GM19438 (cell line): Measurements from ENCODE around the gene ANTXR1.
"Not testable (repeated sequence)": the region's sequence is repeated elsewhere in the genome, so short reads cannot be mapped to it uniquely, and the experiment has no call there.

ENCODE experiments used
- ATAC-seq: cut with Tn5 transposase; IDR thresholded peaks from one replicate; pipeline ENCODE4 v1.9.1; 2021; ENCODE audit warnings: low read depth; ENCODE audit not compliant: unreplicated experiment

ANTXR1 gene

DNA sequence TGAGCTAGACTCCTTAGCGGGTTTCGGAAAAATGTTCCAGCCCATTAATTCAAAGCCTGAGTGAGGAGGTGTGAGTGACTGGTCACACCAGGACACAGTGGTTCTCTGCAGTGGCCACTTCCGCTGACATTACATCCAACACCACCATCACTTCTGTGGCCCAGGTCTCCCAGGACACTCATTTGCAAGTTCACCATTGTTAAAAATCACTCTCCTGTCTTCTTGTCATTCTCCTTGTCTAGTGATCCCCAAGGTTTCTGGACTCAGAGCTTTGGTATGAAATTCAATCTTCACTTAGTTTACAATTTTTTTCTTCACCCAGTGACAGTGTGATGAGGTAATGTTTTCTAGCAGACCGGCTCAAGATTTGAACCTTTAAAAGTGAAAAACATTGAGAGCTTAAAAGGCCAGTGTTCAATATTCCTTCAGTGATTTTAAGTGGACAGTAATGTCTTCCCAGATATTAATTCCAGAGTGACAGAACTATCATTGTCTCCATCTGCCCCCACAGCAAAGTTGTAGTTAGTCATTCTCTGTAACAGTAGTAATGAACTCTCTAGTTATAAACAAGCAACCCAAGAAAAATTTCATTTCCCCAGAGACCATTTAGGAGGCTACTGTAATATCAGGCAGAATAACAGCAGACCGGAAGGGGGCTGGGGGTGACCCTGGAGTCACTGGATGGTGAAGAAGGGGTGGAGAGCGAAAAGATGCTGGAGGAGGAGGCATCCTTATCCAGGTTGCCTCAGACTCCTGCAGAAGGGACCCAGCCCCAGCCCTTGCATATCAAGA, 209.2 kb downstream of the ANTXR1 start:
- no peak for ATAC-seq

- ATAC-seq = no peak
Measured at GRCh38 chr2:69222953-69223658, 210.1 kb downstream of the ANTXR1 start.

DNA sequence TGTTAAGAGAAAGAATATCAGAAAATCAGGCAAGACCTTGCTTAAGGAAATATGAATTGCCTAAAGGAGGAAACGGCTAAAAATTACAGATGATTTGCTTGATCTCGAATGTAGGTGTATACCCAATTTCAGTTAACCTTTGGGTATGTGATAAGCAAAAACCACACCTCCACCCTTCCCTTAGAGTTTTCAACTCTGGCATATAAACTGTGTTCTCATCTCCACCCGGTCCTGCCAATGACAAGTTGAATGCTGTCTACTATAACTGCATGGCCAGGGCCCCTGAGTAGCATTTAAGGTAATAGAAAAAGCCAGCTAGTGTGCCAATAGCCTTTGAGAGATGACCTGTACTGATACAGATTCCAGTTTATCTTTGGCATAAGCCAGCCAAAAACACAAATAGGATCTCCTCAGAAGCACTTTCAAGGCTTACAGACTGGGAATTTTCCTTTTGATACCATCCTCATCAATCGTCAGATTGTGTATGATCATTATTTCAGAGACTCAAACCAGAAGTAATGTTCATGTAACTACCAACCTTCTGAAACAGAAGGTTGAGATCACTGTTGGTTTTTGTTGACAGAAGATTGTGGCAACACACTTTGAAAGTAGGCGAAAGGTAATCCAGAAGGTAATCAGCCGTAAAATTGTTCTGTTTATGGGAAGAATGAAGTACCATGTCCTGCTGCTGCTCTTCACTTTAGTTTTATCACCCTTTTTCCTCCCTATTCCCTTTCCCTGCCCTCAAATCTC, 211.0 kb downstream of the ANTXR1 start:
- ATAC-seq = no peak

- ATAC-seq = no peak
Measured at GRCh38 chr2:69224512-69224837, 211.5 kb downstream of the ANTXR1 start.

- no peak for ATAC-seq
Measured at GRCh38 chr2:69225933-69226332, 213.0 kb downstream of the ANTXR1 start.

DNA sequence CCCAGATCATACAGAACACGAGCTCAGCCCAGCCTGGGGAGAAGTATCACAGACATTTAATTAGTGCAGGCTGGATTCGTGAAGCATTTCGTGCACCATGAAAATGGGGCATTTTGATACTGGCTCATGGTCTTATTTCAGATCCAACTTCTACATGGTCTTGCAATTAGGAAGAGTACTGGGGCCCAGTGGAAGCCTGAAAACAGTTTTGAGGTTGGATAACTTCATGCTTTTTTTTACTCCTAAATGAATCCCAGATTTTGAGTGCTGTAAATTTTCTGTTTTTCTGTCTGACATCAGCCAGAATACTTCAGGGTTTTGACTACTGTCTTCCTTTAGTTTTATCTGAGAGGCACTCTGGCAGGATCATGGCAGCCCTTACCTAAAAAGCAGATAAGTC, 213.9 kb downstream of the ANTXR1 start:
- no peak for ATAC-seq

DNA sequence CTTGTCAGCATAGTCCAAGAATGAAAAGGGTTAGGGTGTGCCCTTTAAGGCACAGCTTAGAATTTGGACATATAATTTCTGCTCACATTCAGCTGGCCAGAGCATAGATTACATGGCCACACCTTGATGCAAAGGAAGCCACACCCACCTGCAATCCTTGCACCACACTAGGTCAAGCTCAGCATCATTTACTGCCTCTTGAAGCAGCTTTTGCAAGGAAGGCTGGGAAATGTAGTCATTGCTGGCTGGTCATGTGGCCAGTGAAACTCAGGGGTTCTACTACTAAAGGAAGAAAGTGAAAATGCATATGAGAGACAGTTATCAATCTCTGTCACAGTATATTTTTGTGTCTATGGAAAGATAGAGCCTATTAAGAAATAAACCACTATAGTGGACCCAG, 214.7 kb downstream of the ANTXR1 start:
- no peak for ATAC-seq

DNA sequence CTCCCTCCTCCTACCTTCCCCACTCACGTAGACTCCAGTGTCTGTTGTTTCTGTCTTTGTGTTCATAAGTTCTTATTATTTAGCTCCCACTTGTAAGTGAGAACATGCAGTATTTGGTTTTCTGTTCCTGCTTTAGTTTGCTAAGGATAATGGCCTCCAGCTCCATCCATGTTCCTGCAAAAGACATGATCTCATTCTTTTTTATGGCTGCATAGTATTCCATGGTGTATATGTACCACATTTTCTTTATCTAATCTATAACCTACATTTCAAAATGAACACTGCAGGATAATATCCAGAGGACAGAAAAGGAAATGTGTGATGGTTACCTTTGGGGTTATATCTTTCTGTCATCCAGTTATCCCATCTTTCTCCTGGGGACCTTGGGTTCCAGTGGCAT, 218.0 kb downstream of the ANTXR1 start:
- ATAC-seq = not testable (repeated sequence)

DNA sequence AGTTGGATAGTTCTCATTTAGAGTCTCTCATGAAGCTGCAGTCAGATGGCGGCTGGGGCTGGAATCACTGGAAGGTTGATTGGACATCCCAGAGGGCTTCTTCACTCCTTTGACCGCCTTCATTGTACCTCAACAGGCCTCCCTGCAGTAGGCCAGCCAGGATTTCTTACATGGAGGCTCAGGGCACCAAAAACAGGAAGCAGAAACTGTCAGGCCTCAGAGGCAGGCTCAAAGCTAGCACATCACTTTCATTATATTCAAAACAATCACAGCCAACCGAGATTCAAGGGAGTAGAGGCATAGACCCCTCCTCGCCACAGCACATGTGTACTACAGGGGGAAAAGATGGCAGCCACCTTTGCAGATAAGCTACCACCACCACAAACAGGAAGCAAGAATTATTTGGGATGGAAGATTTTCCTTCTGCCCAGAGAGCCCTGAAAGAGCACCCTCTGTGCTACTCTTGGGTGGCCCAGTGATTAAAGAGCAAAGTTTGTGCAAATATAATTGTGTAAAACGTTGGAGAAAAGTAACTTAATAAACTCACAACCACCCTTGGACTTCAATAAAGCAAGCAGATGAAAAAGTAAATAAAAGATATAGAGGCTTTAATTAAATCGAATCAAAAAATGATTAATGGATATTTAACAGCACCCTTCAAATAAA, 218.8 kb downstream of the ANTXR1 start:
- no peak for ATAC-seq

GRCh38 chr2:69235835-69236234, 222.9 kb downstream of the ANTXR1 start:
- not testable (repeated sequence) for ATAC-seq

DNA sequence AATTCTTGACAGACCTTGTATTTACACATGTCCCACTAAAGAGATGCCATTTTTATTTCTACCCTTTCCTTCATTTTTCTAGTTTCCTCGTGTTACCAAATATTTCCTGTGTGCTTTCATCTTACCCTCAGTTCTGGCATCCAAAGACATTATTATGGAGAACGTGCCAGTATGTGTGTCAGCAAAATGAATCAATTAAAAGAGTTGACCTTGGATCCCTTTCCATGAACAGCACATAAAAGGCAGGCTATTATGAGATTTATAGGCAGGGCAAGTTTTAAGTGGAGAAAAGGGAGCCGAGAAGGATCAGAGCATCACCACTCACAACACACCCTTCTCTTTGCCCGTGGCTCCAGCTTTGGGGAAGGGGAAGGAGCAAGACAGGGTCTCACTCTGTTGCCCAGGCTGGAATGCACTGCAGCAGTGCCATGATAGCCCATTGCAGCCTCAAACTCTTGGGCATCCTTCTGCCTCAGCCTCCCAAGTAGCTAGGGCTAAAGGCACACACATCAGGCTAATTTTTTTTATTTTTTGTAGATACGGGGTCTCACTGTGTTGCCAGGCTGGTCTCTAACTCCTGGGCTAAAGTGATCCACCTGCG, 224.2 kb downstream of the ANTXR1 start:
- no peak for ATAC-seq

DNA sequence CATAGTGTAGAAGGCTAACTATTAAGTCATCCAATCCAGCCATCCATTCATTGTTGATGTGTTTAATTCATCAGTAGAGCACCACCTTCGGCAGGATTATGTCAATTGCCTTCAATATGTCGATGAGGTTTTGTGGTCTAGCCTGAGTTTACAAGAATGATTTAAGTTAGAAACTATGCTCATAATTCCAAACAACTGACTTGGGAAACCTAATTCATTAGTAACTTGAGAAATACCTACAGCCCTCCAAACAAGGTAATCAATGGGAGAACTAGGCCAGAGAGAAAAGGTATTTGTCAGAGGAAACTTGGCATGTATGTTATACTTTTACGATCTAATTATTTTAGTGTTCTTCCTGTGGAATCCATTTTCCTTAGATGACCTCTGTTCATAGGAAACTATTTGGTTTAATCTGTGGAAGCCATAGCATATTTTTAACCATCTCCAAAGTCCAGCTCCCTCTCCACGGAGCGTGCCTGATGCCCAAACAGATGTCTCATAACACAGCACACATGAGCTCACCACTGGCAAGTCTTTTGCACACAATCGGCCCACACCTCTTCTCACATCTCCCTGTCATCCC, 225.6 kb downstream of the ANTXR1 start:
- ATAC-seq = no peak

GRCh38 chr2:69241093-69241492, 228.1 kb downstream of the ANTXR1 start:
- no peak for ATAC-seq

GRCh38 chr2:69241664-69242514, 228.9 kb downstream of the ANTXR1 start:
- no peak for ATAC-seq

- no peak for ATAC-seq
Measured at GRCh38 chr2:69242651-69243051, 229.7 kb downstream of the ANTXR1 start.

DNA sequence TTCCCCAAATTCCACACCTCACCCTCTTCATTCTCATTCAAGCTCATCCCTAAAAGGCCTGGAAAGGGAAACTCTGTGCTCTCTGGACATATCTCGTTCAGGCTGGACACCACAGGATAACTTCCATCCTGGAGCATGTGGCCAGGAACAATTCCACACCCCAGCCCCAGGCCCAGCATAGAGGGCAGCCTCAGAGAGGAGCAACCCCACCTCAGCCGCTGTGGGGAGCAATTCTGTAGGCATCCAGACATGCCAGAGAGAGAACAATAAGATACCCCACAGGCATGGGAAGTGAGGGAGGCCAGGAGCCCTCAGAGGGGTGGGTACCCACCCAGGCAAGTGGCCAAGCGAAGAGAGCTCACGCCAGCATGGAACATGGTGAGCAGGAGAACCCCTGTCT, 230.7 kb downstream of the ANTXR1 start:
- ATAC-seq = no peak

DNA sequence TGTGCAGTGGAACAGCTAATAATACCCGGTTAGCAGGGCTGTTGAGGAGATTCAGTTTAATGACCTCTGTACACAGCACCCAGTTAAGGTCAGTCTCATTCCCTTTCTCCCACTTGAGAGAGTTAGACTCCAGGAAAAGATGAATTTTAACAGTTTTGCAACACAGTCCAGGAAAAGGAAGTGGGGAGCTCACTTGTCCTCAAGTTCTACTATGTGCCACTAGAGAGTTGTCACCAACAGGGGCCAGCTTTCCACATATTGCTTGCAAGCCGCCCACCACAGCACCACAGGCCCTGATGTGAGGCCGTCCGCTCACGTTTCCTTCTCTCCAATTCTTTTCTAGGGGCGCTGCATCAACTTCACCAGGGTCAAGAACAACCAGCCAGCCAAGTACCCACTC, 231.9 kb downstream of the ANTXR1 start:
- no peak for ATAC-seq

DNA sequence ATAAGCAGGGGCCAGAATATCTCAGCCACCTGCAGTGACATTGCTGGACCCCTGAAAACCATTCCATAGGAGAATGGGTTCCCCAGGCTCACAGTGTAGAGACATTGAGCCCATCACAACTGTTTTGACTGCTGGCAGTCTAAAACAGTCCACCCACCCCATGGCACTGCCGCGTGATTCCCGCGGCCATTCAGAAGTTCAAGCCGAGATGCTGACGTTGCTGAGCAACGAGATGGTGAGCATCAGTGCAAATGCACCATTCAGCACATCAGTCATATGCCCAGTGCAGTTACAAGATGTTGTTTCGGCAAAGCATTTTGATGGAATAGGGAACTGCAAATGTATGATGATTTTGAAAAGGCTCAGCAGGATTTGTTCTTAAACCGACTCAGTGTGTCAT, 234.6 kb downstream of the ANTXR1 start:
- no peak for ATAC-seq

DNA sequence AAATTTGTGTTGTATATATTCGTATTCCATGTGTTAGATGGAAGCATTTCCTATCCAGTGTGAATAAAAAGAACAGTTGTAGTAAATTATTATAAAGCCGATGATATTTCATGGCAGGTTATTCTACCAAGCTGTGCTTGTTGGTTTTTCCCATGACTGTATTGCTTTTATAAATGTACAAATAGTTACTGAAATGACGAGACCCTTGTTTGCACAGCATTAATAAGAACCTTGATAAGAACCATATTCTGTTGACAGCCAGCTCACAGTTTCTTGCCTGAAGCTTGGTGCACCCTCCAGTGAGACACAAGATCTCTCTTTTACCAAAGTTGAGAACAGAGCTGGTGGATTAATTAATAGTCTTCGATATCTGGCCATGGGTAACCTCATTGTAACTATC, 235.3 kb downstream of the ANTXR1 start:
- no peak for ATAC-seq
